ENCODE measurements around the gene MARCHF7.
"Not testable (repeated sequence)": the region's sequence is repeated elsewhere in the genome, so short reads cannot be mapped to it uniquely, and the experiment has no call there.

The MARCHF7 gene

GRCh38 chr2:159737917-159738296 is 25.6 kb downstream of the MARCHF7 start:
- no peak for TF ChIP-seq CTCF (IDR thresholded peaks at IDR 0.05; ENCODE audit: extremely low read depth, missing control alignments)
- DNase-seq (ENCODE audit: low spot score) = no peak

- no peak for TF ChIP-seq CTCF (IDR thresholded peaks at IDR 0.05; ENCODE audit: extremely low read depth, missing control alignments)
- no peak for DNase-seq (ENCODE audit: low spot score)
These were observed 26.4 kb downstream of the MARCHF7 start for GRCh38 chr2:159738509-159739390.

GRCh38 chr2:159742846-159743245 is 30.5 kb downstream of the MARCHF7 start:
- no peak for DNase-seq (ENCODE audit: low spot score)
- TF ChIP-seq CTCF (IDR thresholded peaks at IDR 0.05; ENCODE audit: extremely low read depth, missing control alignments) = no peak

- DNase-seq (ENCODE audit: low spot score) = no peak
These were observed 32.1 kb downstream of the MARCHF7 start for GRCh38 chr2:159744363-159744762.

GRCh38 chr2:159745237-159745636 is 32.9 kb downstream of the MARCHF7 start:
- not testable (repeated sequence) for DNase-seq (ENCODE audit: low spot score)

More at GRCh38 chr2:159744363-159744762, 32.1 kb downstream of the MARCHF7 start:
- no peak for TF ChIP-seq CTCF (IDR thresholded peaks at IDR 0.05; ENCODE audit: extremely low read depth, missing control alignments)

- no peak for TF ChIP-seq CTCF (IDR thresholded peaks at IDR 0.05; ENCODE audit: extremely low read depth, missing control alignments)
- DNase-seq (ENCODE audit: low spot score) = no peak
These were observed 35.8 kb downstream of the MARCHF7 start for GRCh38 chr2:159748089-159748488.

GRCh38 chr2:159750873-159751272 is 38.6 kb downstream of the MARCHF7 start:
- DNase-seq (ENCODE audit: low spot score) = no peak
- TF ChIP-seq CTCF (IDR thresholded peaks at IDR 0.05; ENCODE audit: extremely low read depth, missing control alignments) = no peak

GRCh38 chr2:159753797-159754196 is 41.5 kb downstream of the MARCHF7 start:
- TF ChIP-seq CTCF (IDR thresholded peaks at IDR 0.05; ENCODE audit: extremely low read depth, missing control alignments) = no peak
- no peak for DNase-seq (ENCODE audit: low spot score)

Data from GM20000 (cell line).